Upper lobe of left lung (tissue), 6 donors: ENCODE measurements around the gene PFKP. TPM values are rescaled to one million over a fixed set of nuclear protein-coding genes. Genes with fewer than 3 reads are reported as not detected.

Experiments
- ATAC-seq, 2 donors: fragments of 200-7000 bp; cut with Tn5 transposase; one replicate each; pipeline ENCODE4 v1.9.1; 2022; ENCODE audit warnings: mild to moderate bottlenecking in 2 of 2, moderate library complexity in 2 of 2; ENCODE audit not compliant: low FRiP score in 2 of 2
- DNase-seq, 2 donors: peaks; one replicate each; pipeline ENCODE4 v3.0.0-alpha.2; 2019 to 2020
- H3K27ac ChIP-seq, 4 donors: fragments of 200-600 bp; sonication (generic); one replicate each; pipeline ENCODE4 v1.5.1; 2016 to 2019
- H3K27me3 ChIP-seq, 4 donors: fragments of 200-600 bp; sonication (generic); one replicate each; pipeline ENCODE4 v1.5.1; 2017 to 2019
- H3K36me3 ChIP-seq, 4 donors: fragments of 200-600 bp; sonication (generic); one replicate each; pipeline ENCODE4 v1.5.1; 2016 to 2019
- H3K4me1 ChIP-seq, 4 donors: fragments of 200-600 bp; sonication (generic); one replicate each; pipeline ENCODE4 v1.5.1; 2018 to 2019
- H3K4me3 ChIP-seq, 4 donors: fragments of 200-600 bp; sonication (generic); one replicate each; pipeline ENCODE4 v1.5.1; 2017 to 2019; ENCODE audit warnings: mild to moderate bottlenecking in 2 of 4, moderate library complexity in 1 of 4
- H3K9me3 ChIP-seq, 4 donors: fragments of 200-600 bp; sonication (generic); one replicate each; pipeline ENCODE4 v1.5.1; 2018 to 2019
- EP300 ChIP-seq, 4 donors: sonication (generic); formaldehyde crosslinking; IDR thresholded peaks; one replicate each; pipeline ENCODE4 v1.5.1; 2017; ENCODE audit warnings: antibody characterized with exemption in 4 of 4, control low read depth in 2 of 4
- POLR2A ChIP-seq, 4 donors: fragments of 450-650 bp; IDR thresholded peaks; one replicate each; pipeline ENCODE4 v1.5.1; 2016 to 2017; ENCODE audit warnings: antibody characterized with exemption in 4 of 4, mild to moderate bottlenecking in 2 of 4
- POLR2AphosphoS5 ChIP-seq, 2 donors: sonication (generic); formaldehyde crosslinking; IDR thresholded peaks; one replicate each; pipeline ENCODE4 v1.5.1; 2017; ENCODE audit warnings: antibody characterized with exemption in 2 of 2
- WGBS, 2 donors: methylation state at CpG; one replicate each; pipeline ENCODE4 v1.1.5; 2017 to 2018; 5-methylcytosine and 5-hydroxymethylcytosine counted together
- total RNA-seq, 6 donors: library from RNA; depleted of rRNA in 4 of 6; stranded (reverse); fragments of >200 nt in 4 of 6; gene quantifications; one replicate each; pipeline versions ENCODE4 v1.1.0 to v1.2.1, GENCODE V29; 2016 to 2021
- TF ChIP-seq, protein P1 (sequence below), 6 experiments: fragments of 450-650 bp in 4 of 6; fragments of 200-600 bp in 2 of 6; sonication (generic) in 2 of 6; IDR thresholded peaks; one replicate each; pipeline ENCODE4 v1.5.1; 2016 to 2019; ENCODE audit warnings: antibody characterized with exemption in 6 of 6
- donor health status: DM: no; HTN: no; CAD: no; lungs with moderate emphysema.
- donor health status: DM: no; HTN: yes; CAD: no; lungs with severe emphysema.

PFKP gene
- total RNA-seq, 6 donors from 2014 or later = 18.9 to 42.1 (median 30.8) TPM

DNA sequence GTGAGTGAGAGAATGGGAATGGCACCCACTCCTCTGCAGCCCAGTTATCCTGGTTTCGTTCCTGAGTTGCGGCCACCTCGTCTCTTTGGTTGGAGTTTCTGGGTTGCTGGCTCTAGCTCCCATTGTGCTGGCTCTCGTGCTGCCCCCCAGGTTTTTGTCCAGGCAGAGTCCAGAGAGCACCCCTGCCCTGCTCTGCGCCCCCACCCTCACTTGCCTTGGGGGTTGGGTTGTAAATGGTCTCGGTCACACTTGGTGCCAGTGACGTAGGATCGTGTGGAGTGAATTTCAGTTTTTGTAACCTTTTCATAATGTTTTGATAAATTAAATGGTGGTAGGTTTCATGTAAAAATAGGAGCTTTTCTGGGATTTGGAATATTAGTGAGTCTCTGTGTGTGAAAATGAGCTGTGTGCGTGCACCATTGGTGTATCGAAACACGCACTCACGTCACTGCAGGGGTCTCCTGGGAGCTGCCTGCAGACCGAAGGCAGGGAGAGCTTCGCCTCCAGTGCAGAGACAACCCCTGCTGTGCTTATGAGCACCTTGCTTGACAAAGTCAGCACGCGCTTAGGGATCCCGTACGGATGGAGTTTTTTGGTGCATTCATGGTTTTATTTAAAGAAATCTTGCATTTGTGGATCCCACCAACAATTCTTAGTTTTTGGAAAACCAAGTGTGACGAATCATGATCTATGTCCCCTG is 32.9 kb downstream of the PFKP start:
- Histone ChIP-seq H3K9me3 (no peaks in the 10 kb centered on the region), H3K27ac (no peak overlapping the region), H3K36me3 (peaks cover 0 to 2% (median 0%) of the 10 kb centered on the region in 4 donors), H3K27me3 (no peaks in the 10 kb centered on the region), H3K4me3 (no peak overlapping the region), H3K4me1 (peaks cover 3 to 28% (median 5%) of the 10 kb centered on the region in 4 donors)
- no peak for ATAC-seq
- 93 to 96% methylated on average over 19 of the region's 19 CpGs for WGBS, 2 donors
- TF ChIP-seq EP300 (IDR thresholded peaks at IDR 0.05) (no peak), POLR2A (IDR thresholded peaks at IDR 0.05) (no peak), POLR2AphosphoS5 (IDR thresholded peaks at IDR 0.05) (no peak)
- TF ChIP-seq, protein P1, sequence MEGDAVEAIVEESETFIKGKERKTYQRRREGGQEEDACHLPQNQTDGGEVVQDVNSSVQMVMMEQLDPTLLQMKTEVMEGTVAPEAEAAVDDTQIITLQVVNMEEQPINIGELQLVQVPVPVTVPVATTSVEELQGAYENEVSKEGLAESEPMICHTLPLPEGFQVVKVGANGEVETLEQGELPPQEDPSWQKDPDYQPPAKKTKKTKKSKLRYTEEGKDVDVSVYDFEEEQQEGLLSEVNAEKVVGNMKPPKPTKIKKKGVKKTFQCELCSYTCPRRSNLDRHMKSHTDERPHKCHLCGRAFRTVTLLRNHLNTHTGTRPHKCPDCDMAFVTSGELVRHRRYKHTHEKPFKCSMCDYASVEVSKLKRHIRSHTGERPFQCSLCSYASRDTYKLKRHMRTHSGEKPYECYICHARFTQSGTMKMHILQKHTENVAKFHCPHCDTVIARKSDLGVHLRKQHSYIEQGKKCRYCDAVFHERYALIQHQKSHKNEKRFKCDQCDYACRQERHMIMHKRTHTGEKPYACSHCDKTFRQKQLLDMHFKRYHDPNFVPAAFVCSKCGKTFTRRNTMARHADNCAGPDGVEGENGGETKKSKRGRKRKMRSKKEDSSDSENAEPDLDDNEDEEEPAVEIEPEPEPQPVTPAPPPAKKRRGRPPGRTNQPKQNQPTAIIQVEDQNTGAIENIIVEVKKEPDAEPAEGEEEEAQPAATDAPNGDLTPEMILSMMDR (IDR thresholded peaks at IDR 0.05) = no peak
- no peak for DNase-seq

- no peak for ATAC-seq
These were observed 33.7 kb downstream of the PFKP start for GRCh38 chr10:3100856-3101640.

GRCh38 chr10:3102720-3103427 is 35.5 kb downstream of the PFKP start:
- Histone ChIP-seq H3K4me1 (peaks cover 0 to 16% (median 2%) of the 10 kb centered on the region in 4 donors), H3K27me3 (no peaks in the 10 kb centered on the region), H3K9me3 (no peaks in the 10 kb centered on the region), H3K36me3 (peaks cover 0 to 4% (median 0%) of the 10 kb centered on the region in 4 donors), H3K27ac (peak overlapping the region in 3 of 4 donors; percentile 0 to 40 (median 35)), H3K4me3 (no peak overlapping the region)
- TF ChIP-seq POLR2A (IDR thresholded peaks at IDR 0.05) = no peak
- peak in 1 of 2 donors; percentile 47 for TF ChIP-seq POLR2AphosphoS5 (IDR thresholded peaks at IDR 0.05)
- WGBS, 2 donors = 45 to 74% methylated on average over 10 to 19 of the region's 19 CpGs
- DNase-seq (no peak), ATAC-seq (no peak)

More at GRCh38 chr10:3100856-3101640, 33.7 kb downstream of the PFKP start:
- DNase-seq = no peak
- no peaks in the 10 kb centered on the region for H3K9me3 ChIP-seq
- peaks cover 0 to 2% (median 0%) of the 10 kb centered on the region in 4 donors for H3K36me3 ChIP-seq
- peaks cover 0 to 20% (median 3%) of the 10 kb centered on the region in 4 donors for H3K4me1 ChIP-seq
- H3K27ac ChIP-seq = no peak overlapping the region
- H3K27me3 ChIP-seq = no peaks in the 10 kb centered on the region
- no peak overlapping the region for H3K4me3 ChIP-seq
- WGBS, 2 donors = 95 to 96% methylated on average over 23 to 31 of the region's 31 CpGs
- no peak for TF ChIP-seq POLR2AphosphoS5 (IDR thresholded peaks at IDR 0.05)
- TF ChIP-seq EP300 (IDR thresholded peaks at IDR 0.05) = no peak
- TF ChIP-seq, protein P1 (IDR thresholded peaks at IDR 0.05) = no peak
- TF ChIP-seq POLR2A (IDR thresholded peaks at IDR 0.05) = no peak

DNA sequence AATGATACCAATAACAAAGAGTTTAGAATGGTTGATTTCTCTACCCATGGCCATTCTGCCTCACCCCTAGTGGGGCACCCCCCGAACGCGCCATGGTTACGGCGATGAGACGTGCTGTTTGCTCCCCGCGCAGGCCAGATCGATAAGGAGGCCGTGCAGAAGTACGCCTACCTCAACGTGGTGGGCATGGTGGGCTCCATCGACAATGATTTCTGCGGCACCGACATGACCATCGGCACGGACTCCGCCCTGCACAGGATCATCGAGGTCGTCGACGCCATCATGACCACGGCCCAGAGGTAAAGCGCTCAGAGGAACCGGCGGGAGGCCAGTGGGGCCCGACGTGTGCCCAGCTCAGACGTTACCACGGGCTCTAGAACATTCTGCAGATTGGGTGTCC is 36.3 kb downstream of the PFKP start:
- Histone ChIP-seq H3K27ac (peak overlapping the region in 1 of 4 donors; percentile 0), H3K9me3 (no peaks in the 10 kb centered on the region), H3K27me3 (no peaks in the 10 kb centered on the region), H3K4me3 (no peak overlapping the region), H3K4me1 (peaks cover 0 to 16% (median 3%) of the 10 kb centered on the region in 4 donors), H3K36me3 (peaks cover 0 to 9% (median 0%) of the 10 kb centered on the region in 4 donors)
- ATAC-seq = no peak
- TF ChIP-seq POLR2AphosphoS5 (IDR thresholded peaks at IDR 0.05) (no peak), EP300 (IDR thresholded peaks at IDR 0.05) (no peak), POLR2A (IDR thresholded peaks at IDR 0.05) (no peak)
- TF ChIP-seq, protein P1 (IDR thresholded peaks at IDR 0.05) = no peak
- DNase-seq = no peak
- 95 to 96% methylated on average over 29 to 30 of the region's 30 CpGs for WGBS, 2 donors
